NCI-H2196 treated with DMSO at 0.1 percent for 48 hours (cell line): ENCODE results near the gene HTR6.

Source experiments
- DNase-seq: peaks from one replicate; lab custom pipeline; 2025; ENCODE audit not compliant: unreplicated experiment; lab: John Stamatoyannopoulos, UW

The HTR6 gene

DNA sequence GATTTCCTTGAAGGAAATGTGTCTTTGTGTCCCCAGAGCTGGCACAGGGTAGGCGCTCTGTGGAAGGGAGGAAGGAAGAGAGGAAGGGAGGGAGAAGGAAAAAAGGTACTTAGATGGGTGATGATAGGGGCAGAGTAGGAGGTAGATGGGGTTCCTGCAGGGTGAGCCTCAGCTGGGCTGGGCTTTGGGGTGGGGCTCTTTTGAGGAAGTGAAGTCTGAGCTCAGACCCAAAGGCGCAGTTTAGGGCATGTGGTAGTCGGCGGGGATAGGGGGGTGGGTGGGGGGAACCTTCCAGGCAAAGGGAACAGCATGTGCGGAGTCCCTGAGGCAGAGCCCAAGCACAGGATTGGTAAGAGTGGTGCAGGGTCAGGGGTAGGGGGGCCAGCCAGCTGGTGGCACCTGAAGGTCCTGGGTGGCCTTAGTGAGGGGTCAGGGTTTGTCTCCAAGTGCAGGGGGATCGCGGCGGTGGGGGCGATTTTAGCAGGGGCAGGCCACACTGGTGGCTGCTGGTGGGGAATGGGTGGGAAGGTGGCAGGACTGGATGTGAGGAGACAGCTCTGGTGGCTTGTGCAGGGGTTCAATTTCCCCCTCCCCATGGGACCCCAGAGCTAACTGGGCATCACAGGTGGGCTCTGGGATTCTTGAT lies 8.4 kb upstream of the HTR6 start:
- DNase-seq, result no peak

DNA sequence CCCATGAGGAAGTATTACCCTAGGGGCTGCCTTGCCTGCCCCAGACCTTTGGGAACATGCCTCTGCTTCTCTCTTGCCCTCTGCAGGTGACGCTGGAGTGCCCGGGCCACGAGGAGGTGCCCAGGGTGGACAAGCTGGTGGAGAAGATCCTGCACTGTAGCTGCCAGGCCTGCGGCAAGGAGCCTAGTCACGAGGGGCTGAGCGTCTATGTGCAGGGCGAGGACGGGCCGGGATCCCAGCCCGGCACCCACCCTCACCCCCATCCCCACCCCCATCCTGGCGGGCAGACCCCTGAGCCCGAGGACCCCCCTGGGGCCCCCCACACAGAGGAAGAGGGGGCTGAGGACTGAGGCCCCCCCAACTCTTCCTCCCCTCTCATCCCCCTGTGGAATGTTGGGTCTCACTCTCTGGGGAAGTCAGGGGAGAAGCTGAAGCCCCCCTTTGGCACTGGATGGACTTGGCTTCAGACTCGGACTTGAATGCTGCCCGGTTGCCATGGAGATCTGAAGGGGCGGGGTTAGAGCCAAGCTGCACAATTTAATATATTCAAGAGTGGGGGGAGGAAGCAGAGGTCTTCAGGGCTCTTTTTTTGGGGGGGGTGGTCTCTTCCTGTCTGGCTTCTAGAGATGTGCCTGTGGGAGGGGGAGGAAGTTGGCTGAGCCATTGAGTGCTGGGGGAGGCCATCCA lies 7.8 kb upstream of the HTR6 start:
- DNase-seq, result no peak

DNA sequence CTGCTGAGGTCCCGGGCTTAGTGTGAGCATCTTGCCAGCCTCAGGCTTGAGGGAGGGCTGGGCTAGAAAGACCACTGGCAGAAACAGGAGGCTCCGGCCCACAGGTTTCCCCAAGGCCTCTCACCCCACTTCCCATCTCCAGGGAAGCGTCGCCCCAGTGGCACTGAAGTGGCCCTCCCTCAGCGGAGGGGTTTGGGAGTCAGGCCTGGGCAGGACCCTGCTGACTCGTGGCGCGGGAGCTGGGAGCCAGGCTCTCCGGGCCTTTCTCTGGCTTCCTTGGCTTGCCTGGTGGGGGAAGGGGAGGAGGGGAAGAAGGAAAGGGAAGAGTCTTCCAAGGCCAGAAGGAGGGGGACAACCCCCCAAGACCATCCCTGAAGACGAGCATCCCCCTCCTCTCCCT lies 7.2 kb upstream of the HTR6 start:
- no peak for DNase-seq

DNA sequence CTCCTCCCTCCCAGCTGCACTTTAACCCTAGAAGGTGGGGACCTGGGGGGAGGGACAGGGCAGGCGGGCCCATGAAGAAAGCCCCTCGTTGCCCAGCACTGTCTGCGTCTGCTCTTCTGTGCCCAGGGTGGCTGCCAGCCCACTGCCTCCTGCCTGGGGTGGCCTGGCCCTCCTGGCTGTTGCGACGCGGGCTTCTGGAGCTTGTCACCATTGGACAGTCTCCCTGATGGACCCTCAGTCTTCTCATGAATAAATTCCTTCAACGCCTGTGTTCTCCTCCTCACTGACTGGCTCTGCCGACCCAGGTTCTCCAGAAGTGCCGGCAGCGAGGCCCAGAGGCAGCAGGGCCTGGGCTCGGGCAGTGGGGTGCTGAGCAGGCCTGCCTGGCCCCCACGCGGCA lies 6.5 kb upstream of the HTR6 start:
- no peak for DNase-seq

DNA sequence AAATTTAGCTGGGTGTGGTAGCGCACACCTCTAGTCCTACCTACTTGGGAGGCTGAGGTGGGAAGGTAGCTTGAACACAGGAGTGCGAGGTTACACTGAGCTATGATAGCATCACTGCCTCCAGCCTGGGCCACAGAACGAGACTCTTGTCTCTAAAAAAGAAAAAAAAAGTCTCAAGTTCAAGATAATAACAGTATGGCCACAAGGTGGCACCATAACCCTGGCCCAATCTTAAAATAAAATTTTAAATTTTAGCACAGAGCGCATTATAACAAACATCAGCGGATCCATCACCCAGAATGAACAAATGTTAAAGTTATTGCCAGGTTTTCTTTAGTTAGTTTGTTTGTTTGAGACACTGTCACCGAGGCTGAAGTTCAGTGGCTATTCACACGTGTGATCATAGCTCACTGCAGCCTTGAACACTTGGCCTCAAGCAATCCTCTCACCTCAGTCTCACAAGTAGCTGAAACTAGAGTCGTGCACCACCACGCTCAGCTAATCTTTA lies 2.9 kb upstream of the HTR6 start:
- DNase-seq, result peak; percentile 25

DNA sequence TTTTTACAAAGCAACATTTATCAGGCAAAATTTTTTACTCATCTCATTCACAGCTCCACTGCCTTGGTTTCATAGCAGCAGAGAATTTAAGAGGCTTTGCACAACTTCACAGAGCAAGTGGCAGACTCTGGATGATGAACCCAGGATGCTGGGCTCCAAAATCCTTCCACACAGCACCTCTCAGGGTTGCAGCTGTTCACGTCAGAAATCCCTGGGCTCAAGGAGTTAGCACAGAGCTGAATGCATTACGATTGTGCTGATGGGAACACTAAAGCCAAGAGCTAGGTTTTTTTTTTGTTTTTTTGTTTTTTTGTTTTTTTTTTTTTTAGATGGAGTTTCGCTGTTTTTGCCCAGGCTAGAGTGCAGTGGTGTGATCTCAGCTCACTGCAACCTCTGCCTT lies 2.4 kb upstream of the HTR6 start:
- no peak for DNase-seq

DNA sequence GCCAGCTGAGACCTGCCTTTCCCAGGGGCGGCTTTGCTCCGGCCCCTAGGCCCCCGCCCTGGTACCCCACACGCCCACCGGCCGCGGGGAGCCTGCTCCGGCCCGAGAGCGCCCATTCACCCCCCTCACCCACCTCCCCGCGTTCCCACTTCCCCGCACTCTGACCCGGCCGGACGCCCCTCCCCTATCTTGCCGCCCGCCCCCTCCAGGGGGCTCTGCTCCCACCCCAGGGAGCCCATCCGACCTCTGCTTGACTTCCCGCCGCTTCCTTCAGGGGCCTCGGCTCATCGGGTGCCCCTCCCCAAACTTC lies 466 bp downstream of the HTR6 start:
- DNase-seq, result no peak

DNA sequence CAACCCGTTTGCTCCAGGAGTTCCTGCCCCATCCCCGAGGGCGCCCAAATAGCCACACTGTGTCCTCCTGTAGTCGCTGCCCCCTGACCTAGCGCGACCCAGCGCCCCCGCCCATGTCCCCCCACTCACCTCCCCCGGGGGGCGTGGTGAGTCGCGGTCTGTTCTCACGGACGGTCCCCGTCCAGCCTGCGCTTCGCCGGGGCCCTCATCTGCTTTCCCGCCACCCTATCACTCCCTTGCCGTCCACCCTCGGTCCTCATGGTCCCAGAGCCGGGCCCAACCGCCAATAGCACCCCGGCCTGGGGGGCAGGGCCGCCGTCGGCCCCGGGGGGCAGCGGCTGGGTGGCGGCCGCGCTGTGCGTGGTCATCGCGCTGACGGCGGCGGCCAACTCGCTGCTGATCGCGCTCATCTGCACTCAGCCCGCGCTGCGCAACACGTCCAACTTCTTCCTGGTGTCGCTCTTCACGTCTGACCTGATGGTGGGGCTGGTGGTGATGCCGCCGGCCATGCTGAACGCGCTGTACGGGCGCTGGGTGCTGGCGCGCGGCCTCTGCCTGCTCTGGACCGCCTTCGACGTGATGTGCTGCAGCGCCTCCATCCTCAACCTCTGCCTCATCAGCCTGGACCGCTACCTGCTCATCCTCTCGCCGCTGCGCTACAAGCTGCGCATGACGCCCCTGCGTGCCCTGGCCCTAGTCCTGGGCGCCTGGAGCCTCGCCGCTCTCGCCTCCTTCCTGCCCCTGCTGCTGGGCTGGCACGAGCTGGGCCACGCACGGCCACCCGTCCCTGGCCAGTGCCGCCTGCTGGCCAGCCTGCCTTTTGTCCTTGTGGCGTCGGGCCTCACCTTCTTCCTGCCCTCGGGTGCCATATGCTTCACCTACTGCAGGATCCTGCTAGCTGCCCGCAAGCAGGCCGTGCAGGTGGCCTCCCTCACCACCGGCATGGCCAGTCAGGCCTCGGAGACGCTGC lies 1.1 kb downstream of the HTR6 start:
- no peak for DNase-seq

DNA sequence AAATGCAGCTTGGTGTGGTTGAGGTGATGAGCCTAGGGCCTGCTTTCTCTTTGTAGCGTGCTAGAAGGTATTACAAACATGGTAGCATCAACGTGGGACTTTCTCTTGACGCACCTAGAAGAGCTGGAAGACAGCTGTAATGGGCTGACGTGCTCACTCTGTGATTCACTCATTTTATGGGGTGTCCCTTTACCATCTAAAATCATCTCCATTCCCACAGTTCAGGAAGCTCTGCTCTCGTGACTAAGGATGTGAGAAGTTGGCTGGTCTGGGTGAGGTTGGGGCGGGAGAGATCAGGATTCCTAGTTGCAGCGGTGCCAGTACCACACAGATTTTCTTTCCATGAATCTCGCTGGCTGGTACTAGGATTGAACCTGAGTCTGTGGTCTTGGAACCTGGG lies 4.2 kb downstream of the HTR6 start:
- no peak for DNase-seq

DNA sequence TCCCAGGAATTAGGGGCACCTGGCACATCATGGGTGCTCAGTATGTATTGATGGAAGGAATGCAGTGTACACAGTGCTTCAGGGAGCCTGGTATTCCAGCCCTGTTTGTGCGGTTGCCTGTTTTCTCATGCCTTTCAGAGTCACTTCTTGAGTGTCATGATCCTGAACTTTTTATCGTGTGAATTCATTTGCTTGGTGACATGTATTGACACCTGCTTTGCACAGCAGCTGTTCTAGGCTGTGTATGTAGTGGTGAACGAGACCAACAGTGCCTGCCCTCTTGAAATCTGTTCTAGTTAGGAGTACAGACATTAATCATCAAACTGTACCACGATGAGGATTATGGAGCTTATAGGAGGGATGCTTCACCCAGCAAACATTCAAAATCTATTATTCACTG lies 6.1 kb downstream of the HTR6 start:
- DNase-seq, result no peak

DNA sequence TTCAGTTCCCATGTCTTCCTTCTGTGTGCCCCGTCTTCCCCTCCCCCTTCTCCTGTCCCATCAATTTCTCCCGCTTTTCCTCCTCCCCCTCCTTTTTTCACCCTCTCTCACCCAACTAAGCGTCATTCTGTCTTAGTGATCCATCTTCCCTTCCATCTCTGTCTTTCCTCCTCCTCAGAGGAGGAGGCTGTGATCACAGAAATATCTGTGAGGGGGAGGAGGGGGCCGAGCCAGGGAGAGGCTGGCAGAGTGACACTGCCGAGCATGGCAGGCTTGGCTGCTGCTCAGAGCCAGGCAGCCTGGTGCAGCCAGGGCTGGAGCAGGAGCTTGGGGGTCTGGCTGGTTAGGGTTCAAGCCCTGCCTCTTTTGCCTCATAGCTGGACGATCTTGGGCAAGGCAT lies 7.6 kb downstream of the HTR6 start:
- DNase-seq, result no peak

DNA sequence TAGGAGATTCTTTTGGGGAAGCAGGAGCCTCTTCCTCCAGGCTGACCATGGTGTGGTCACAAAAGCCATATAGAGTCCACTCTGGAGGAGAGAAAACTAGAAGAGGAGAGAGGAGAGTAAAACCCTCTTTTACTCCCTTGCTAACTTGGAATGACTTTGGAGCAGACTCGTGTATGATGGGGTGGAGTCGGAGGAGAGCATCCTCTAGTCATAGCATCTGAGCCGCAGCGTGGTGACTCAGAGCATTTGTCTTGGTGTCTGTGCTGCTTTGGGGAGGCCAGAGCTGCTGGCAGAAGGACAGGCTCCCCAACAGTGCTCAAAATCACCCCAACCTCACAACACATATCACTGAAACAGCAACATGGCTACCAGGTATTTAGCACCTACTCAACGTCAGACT lies 11.1 kb downstream of the HTR6 start:
- no peak for DNase-seq

DNA sequence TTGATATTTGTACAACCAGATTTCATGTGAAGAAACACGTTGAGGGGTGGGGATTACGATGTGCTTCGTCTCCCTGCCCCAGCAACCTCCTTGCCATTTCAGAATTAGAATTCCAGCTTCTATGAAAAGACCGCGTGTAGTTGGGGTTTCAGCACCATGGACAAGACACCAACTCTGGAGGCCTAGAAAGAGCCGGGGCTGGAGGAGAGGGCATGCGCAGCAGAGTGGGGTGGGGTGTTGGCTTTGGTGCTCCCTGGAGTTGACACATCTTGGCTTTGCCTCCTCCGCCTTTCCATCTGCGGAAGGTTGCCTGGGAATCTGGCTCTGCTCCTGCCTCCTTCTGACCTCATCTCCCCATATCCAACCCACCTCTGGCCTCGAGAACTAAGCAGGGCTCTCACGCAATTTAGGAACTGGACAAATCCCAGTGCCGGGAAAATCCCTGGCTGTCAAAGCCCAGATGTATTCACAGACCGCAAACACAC lies 11.8 kb downstream of the HTR6 start:
- no peak for DNase-seq

DNA sequence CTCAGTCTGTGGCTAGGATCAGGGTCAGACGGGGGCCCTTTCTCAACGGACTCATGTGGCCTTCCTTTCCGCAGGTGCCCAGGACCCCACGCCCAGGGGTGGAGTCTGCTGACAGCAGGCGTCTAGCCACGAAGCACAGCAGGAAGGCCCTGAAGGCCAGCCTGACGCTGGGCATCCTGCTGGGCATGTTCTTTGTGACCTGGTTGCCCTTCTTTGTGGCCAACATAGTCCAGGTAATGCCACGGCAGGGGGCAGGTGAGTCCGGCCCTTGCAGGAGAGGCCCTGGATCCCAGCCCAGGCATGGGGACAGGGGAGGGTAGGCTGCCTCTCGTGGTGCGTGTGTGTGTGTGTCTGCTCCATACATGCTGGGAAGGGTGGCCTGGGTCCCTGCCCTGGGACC lies 13.8 kb downstream of the HTR6 start:
- DNase-seq, result no peak

DNA sequence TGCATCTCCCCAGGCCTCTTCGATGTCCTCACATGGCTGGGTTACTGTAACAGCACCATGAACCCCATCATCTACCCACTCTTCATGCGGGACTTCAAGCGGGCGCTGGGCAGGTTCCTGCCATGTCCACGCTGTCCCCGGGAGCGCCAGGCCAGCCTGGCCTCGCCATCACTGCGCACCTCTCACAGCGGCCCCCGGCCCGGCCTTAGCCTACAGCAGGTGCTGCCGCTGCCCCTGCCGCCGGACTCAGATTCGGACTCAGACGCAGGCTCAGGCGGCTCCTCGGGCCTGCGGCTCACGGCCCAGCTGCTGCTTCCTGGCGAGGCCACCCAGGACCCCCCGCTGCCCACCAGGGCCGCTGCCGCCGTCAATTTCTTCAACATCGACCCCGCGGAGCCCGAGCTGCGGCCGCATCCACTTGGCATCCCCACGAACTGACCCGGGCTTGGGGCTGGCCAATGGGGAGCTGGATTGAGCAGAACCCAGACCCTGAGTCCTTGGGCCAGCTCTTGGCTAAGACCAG lies 14.3 kb downstream of the HTR6 start:
- no peak for DNase-seq

DNA sequence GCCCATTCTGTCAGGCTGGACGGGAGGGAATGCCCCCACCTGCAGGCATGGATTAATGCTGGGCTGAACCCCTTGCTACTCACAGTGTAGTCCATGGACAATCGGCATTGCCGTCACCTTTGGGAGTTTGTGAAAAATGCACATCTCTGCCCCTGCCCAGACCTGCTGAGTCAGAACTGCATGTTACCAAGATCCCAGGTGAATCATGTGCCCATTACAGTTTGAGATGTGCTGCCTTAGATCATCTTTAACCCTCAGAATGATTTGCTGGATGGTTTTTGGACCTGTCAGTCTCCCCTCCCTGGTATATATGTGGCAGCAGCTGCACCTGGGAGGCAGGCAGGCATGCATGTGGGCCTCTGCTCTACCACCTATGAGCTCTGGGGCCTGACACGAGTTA lies 15.0 kb downstream of the HTR6 start:
- DNase-seq, result no peak

DNA sequence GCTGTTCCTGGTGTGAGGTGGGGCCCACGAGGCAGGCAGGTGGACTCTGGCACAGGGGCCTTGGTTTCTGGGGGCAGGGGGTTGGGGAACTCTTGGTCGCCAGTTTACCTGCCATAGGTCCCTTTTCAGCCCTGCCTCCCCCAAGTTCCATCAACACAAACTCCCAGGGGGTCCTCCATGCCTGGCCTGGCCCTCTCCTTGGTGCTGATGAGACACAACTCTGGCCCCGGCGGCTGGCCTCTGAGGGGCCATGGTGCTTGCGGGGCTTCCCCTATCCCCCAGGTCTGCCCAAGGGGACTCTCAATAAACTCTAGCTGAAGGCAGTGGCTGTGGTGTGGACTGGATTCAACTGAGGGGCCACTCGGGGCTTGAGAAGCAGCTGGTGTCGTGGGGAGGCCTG lies 16.0 kb downstream of the HTR6 start:
- DNase-seq, result no peak

DNA sequence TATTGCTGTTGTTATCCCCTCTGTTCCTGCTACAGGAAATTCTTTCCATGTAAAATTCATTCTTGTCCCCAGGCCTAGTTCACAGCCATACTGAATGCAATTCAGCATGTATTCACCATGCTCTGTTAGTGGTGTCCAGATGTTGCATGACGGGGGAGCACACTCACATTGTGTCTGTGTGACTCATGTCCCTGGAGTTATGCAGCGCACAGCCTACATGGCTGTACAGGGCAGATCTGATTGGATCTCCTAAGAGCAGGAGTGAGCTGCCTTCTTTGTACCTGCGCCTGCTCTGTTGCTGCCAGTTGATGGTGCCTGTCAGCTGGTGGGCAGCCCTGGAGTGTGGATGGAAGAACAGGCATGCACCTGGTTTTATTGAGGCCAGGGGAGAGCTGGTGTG lies 17.6 kb downstream of the HTR6 start:
- DNase-seq, result no peak

DNA sequence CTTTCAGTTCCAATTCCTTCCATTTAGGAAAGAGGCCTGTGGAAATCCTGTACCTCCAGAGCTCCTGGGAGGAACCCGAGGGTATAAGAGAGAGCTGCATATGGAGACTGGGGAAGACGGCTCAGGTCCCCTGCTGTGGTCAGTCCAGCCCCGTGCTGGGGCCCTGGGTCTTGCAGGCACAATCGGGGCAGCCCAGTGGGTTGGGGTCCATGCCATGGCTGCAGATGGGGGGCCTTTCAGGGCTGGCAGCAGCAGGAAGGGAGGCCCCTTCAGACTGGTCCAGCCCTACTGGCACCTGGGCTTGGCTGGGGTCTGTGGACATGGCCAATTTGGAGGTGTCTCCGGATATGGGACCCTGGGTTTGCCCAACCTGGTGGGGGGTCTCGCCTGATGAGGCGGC lies 18.2 kb downstream of the HTR6 start:
- no peak for DNase-seq

DNA sequence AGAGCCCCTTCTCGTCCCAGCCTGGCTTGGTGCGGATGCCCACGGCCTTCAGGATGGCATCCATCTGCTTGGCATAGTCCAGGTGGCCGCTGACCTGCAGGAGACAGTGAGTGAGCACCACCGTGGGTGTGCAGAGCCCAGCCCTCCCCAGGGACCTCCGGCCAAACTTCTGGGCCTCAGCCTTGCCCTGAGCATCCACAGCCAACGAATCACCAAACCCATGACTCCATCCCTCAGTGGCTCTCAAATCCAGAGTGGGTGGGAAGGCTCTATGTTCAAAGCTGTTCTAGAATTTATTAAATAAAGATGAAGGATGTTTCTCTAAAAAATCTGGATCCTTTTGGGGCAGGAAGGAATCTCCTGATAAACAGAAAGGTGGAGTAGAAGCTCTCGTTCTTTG lies 18.7 kb downstream of the HTR6 start:
- no peak for DNase-seq

DNA sequence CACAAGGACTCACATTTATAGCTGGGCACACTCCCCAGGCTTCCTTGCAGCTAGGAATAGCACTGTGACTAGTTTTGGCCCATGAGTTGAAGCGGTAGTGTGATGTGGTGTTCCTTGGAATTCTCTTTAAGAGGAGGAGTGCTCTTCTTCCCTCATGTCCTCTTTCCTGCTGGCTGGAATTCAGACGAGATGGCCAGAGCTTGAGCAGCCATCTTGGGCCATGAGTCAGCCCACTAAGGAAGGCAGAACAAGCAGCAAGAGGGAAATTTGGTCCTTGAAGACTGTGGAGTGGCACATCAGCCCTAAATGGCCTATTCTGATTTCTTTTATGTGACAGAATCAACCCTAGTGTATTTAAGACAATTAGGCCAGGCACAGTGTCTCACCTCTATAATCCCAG lies 20.0 kb downstream of the HTR6 start:
- DNase-seq, result no peak

DNA sequence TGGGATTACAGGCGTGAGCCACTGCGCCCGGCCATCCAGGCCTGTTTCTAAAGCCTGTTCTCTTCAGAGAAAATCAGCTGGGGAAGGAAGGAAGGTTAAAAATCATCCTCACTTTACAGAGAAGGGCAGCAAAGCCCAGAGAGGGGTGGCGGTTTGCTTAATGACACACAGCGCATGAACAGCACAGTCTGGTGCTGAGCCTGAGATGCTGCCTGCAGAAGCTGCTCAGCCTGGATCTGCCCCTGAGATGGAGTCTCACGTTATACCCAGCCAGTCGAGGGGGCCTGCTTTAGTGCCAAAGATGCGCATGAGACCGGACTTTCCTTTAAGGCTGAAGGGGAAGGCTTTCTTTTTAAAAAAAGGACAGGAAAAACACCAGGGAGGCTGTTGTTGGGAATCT lies 21.3 kb downstream of the HTR6 start:
- no peak for DNase-seq
